ENCODE measurements around the gene PACSIN1.

PACSIN1 gene

DNA sequence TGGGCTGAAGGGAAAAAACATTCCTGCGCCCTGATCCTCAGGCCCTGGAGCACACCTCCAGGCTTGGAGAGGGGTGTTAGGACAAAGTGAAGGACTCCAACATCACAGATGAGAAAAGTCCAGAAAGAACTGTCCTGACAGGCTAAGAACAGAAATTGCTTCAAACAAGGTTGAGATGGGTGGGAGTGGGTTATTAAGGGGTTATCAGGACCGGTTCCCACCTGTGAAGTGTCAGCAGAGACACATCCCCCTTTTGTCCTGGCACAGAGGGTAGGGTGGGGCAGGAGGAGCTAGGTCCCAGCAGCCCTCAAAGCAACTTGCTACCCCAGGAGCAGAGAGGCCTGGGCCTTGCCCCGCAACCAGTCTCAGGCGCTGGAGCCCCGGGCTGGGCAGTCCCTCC is 86.7 kb downstream of the PACSIN1 start:
- Histone ChIP-seq H3K4me1 (ENCODE audit: control extremely low read depth in 1 of 4, control insufficient read depth in 4 of 4, insufficient read depth in 4 of 4, low read length in 3 of 4) (peaks cover 0 to 25% (median 17%) of the 10 kb centered on the region in 4 experiments), H3K9me3 (ENCODE audit: control extremely low read depth in 1 of 5, control insufficient read depth in 4 of 5, insufficient read depth in 2 of 5, low read depth in 1 of 5, low read length in 4 of 5) (no peaks in the 10 kb centered on the region), H3K4me3 (ENCODE audit: control insufficient read depth in 1 of 7, extremely low read depth in 1 of 7, insufficient read depth in 4 of 7, low read depth in 2 of 7, low read length in 6 of 7) (no peak overlapping the region), H3K27me3 (replicated peaks in 2 of 5; ENCODE audit: control insufficient read depth in 4 of 5, insufficient read depth in 5 of 5, low read length in 4 of 5) (no peaks in the 10 kb centered on the region), H3K36me3 (ENCODE audit: control insufficient read depth in 4 of 4, insufficient read depth in 4 of 4, low read length in 3 of 4) (no peaks in the 10 kb centered on the region), H3K27ac (ENCODE audit: insufficient read depth in 1 of 2, low read depth in 1 of 2, low read length in 2 of 2, poor library complexity in 1 of 2, severe bottlenecking in 2 of 2) (no peak overlapping the region)
- ChIA-PET CTCF (no interaction called here), POLR2A (no interaction called here)
- no peak for DNase-seq
- WGBS (ENCODE audit: insufficient coverage): 98% methylated on average over 5 of the region's 5 CpGs

- CTCF ChIA-PET: no interaction called here
- H3K36me3 ChIP-seq (ENCODE audit: control insufficient read depth in 4 of 4, insufficient read depth in 4 of 4, low read length in 3 of 4): no peaks in the 10 kb centered on the region
- H3K27ac ChIP-seq (ENCODE audit: insufficient read depth in 1 of 2, low read depth in 1 of 2, low read length in 2 of 2, poor library complexity in 1 of 2, severe bottlenecking in 2 of 2): no peak overlapping the region
- peaks cover 0 to 2% (median 0%) of the 10 kb centered on the region in 5 experiments for H3K9me3 ChIP-seq (ENCODE audit: control extremely low read depth in 1 of 5, control insufficient read depth in 4 of 5, insufficient read depth in 2 of 5, low read depth in 1 of 5, low read length in 4 of 5)
- H3K27me3 ChIP-seq (replicated peaks in 2 of 5; ENCODE audit: control insufficient read depth in 4 of 5, insufficient read depth in 5 of 5, low read length in 4 of 5): no peaks in the 10 kb centered on the region
- no peak overlapping the region for H3K4me3 ChIP-seq (ENCODE audit: control insufficient read depth in 1 of 7, extremely low read depth in 1 of 7, insufficient read depth in 4 of 7, low read depth in 2 of 7, low read length in 6 of 7)
- peaks cover 0 to 25% (median 17%) of the 10 kb centered on the region in 4 experiments for H3K4me1 ChIP-seq (ENCODE audit: control extremely low read depth in 1 of 4, control insufficient read depth in 4 of 4, insufficient read depth in 4 of 4, low read length in 3 of 4)
- POLR2A ChIA-PET: no interaction called here
- WGBS (ENCODE audit: insufficient coverage): no CpG with 5 or more reads among the region's 4 CpGs
- DNase-seq: no peak
Measured at GRCh38 chr6:34553146-34553545, 87.3 kb downstream of the PACSIN1 start.

GRCh38 chr6:34553750-34554149 is 87.9 kb downstream of the PACSIN1 start:
- ChIA-PET CTCF (no interaction called here), POLR2A (no interaction called here)
- Histone ChIP-seq H3K9me3 (ENCODE audit: control extremely low read depth in 1 of 5, control insufficient read depth in 4 of 5, insufficient read depth in 2 of 5, low read depth in 1 of 5, low read length in 4 of 5) (peaks cover 0 to 7% (median 0%) of the 10 kb centered on the region in 5 experiments), H3K27me3 (replicated peaks in 2 of 5; ENCODE audit: control insufficient read depth in 4 of 5, insufficient read depth in 5 of 5, low read length in 4 of 5) (no peaks in the 10 kb centered on the region), H3K4me1 (ENCODE audit: control extremely low read depth in 1 of 4, control insufficient read depth in 4 of 4, insufficient read depth in 4 of 4, low read length in 3 of 4) (peaks cover 0 to 25% (median 17%) of the 10 kb centered on the region in 4 experiments), H3K36me3 (ENCODE audit: control insufficient read depth in 4 of 4, insufficient read depth in 4 of 4, low read length in 3 of 4) (no peaks in the 10 kb centered on the region), H3K4me3 (ENCODE audit: control insufficient read depth in 1 of 7, extremely low read depth in 1 of 7, insufficient read depth in 4 of 7, low read depth in 2 of 7, low read length in 6 of 7) (no peak overlapping the region), H3K27ac (ENCODE audit: insufficient read depth in 1 of 2, low read depth in 1 of 2, low read length in 2 of 2, poor library complexity in 1 of 2, severe bottlenecking in 2 of 2) (no peak overlapping the region)
- 76% methylated on average over 4 of the region's 10 CpGs for WGBS (ENCODE audit: insufficient coverage)
- no peak for DNase-seq

DNA sequence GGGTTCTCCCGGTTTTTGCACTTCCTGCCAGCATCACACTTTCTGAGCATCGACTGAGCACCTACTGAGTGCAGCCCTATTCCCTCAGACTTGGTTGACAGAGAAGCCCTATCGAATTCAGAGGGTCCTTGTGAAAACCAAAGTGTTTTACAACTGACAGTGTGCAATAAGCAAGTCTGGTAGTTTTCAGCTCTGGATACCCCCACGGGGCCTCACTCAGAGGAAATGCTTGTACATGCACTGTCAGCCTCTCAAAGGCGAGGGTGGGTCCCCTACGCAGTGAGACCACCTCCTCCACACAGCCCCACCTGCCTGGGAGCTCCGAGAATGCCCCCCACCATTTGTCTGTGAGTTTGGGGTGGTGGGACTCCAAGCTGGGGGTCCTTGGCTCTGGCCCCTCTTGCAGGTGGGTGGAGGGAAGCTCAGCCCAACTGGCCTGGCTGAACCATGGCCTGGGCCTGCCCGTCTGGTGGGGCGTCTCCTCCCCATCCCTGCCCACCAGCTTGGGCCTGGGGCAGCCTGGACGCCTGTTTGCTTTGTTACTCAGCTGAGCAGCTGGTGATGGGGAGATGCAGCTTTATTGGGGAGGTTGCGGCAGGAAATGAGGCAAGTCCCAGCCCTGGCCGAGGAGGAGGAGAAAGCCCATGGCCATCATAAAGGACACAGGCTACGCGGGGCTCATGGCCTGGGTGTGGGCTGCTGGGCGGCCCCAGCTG is 88.6 kb downstream of the PACSIN1 start:
- POLR2A ChIA-PET: no interaction called here
- peaks cover 0 to 25% (median 17%) of the 10 kb centered on the region in 4 experiments for H3K4me1 ChIP-seq (ENCODE audit: control extremely low read depth in 1 of 4, control insufficient read depth in 4 of 4, insufficient read depth in 4 of 4, low read length in 3 of 4)
- CTCF ChIA-PET: interaction anchor here (1.1 to 1.4 kb wide), 4 partner anchors 9 to 54 kb away, joined by 3 to 4 read pairs (median 3); no protein-coding TSS in a partner anchor

DNA sequence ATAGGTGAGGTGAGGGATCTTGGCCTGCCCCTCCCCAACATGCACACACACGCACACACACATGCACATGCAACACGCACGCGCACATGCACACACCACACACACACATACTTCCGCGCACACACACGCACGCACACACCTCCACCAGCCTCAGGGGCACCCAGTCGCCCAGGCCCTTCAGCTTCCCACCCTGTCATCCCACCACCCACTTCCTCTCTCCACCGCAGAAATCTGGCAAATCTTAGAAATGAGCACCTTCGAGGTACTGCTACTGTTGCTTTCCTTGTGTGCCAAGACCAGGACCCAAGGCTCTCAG is 89.1 kb downstream of the PACSIN1 start:
- ChIA-PET POLR2A (no interaction called here), CTCF (interaction anchor here (1.1 to 1.4 kb wide), 4 partner anchors 9 to 54 kb away, joined by 3 to 4 read pairs (median 3); no protein-coding TSS in a partner anchor)
- WGBS (ENCODE audit: insufficient coverage): 48% methylated on average over 7 of the region's 11 CpGs
- Histone ChIP-seq H3K9me3 (ENCODE audit: control extremely low read depth in 1 of 5, control insufficient read depth in 4 of 5, insufficient read depth in 2 of 5, low read depth in 1 of 5, low read length in 4 of 5) (peaks cover 0 to 7% (median 0%) of the 10 kb centered on the region in 5 experiments), H3K27ac (ENCODE audit: insufficient read depth in 1 of 2, low read depth in 1 of 2, low read length in 2 of 2, poor library complexity in 1 of 2, severe bottlenecking in 2 of 2) (no peak overlapping the region), H3K4me1 (ENCODE audit: control extremely low read depth in 1 of 4, control insufficient read depth in 4 of 4, insufficient read depth in 4 of 4, low read length in 3 of 4) (peaks cover 0 to 25% (median 17%) of the 10 kb centered on the region in 4 experiments), H3K36me3 (ENCODE audit: control insufficient read depth in 4 of 4, insufficient read depth in 4 of 4, low read length in 3 of 4) (no peaks in the 10 kb centered on the region), H3K4me3 (ENCODE audit: control insufficient read depth in 1 of 7, extremely low read depth in 1 of 7, insufficient read depth in 4 of 7, low read depth in 2 of 7, low read length in 6 of 7) (no peak overlapping the region), H3K27me3 (replicated peaks in 2 of 5; ENCODE audit: control insufficient read depth in 4 of 5, insufficient read depth in 5 of 5, low read length in 4 of 5) (no peaks in the 10 kb centered on the region)
- DNase-seq: peak; percentile 5 to 70 (median 32)

More for the DNA sequence above, 88.6 kb downstream of the PACSIN1 start:
- no peak for DNase-seq
- Histone ChIP-seq H3K27ac (ENCODE audit: insufficient read depth in 1 of 2, low read depth in 1 of 2, low read length in 2 of 2, poor library complexity in 1 of 2, severe bottlenecking in 2 of 2) (no peak overlapping the region), H3K36me3 (ENCODE audit: control insufficient read depth in 4 of 4, insufficient read depth in 4 of 4, low read length in 3 of 4) (no peaks in the 10 kb centered on the region), H3K27me3 (replicated peaks in 2 of 5; ENCODE audit: control insufficient read depth in 4 of 5, insufficient read depth in 5 of 5, low read length in 4 of 5) (no peaks in the 10 kb centered on the region), H3K4me3 (ENCODE audit: control insufficient read depth in 1 of 7, extremely low read depth in 1 of 7, insufficient read depth in 4 of 7, low read depth in 2 of 7, low read length in 6 of 7) (no peak overlapping the region), H3K9me3 (ENCODE audit: control extremely low read depth in 1 of 5, control insufficient read depth in 4 of 5, insufficient read depth in 2 of 5, low read depth in 1 of 5, low read length in 4 of 5) (peaks cover 0 to 7% (median 0%) of the 10 kb centered on the region in 5 experiments)
- 49% methylated on average over 7 of the region's 15 CpGs for WGBS (ENCODE audit: insufficient coverage)

DNA sequence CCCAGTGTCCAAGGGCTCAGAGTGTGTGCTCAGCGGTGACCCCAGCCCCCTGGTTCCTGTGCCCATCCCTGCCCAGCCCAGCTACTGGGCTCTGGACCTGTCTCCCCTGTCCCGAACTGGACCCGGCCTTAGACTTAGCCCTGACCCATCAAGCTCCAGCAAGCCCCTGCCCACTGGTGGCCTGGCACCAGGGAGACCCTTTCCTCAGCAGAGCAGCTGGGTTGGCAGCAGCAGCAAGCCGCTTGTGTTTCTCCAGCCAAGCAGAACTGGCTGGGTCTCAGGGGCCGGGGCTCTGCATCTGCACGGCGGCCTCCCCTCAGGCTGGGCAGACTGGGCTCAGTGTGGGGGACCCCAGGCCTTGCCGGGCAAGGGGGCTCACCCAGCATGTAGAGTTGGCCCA is 89.5 kb downstream of the PACSIN1 start:
- 92% methylated on average over 8 of the region's 8 CpGs for WGBS (ENCODE audit: insufficient coverage)
- DNase-seq: no peak
- Histone ChIP-seq H3K4me3 (ENCODE audit: control insufficient read depth in 1 of 7, extremely low read depth in 1 of 7, insufficient read depth in 4 of 7, low read depth in 2 of 7, low read length in 6 of 7) (no peak overlapping the region), H3K4me1 (ENCODE audit: control extremely low read depth in 1 of 4, control insufficient read depth in 4 of 4, insufficient read depth in 4 of 4, low read length in 3 of 4) (peaks cover 0 to 25% (median 17%) of the 10 kb centered on the region in 4 experiments), H3K27me3 (replicated peaks in 2 of 5; ENCODE audit: control insufficient read depth in 4 of 5, insufficient read depth in 5 of 5, low read length in 4 of 5) (no peaks in the 10 kb centered on the region), H3K9me3 (ENCODE audit: control extremely low read depth in 1 of 5, control insufficient read depth in 4 of 5, insufficient read depth in 2 of 5, low read depth in 1 of 5, low read length in 4 of 5) (peaks cover 0 to 7% (median 0%) of the 10 kb centered on the region in 5 experiments), H3K36me3 (ENCODE audit: control insufficient read depth in 4 of 4, insufficient read depth in 4 of 4, low read length in 3 of 4) (no peaks in the 10 kb centered on the region), H3K27ac (ENCODE audit: insufficient read depth in 1 of 2, low read depth in 1 of 2, low read length in 2 of 2, poor library complexity in 1 of 2, severe bottlenecking in 2 of 2) (no peak overlapping the region)
- ChIA-PET POLR2A (no interaction called here), CTCF (interaction anchor here (1.1 to 1.4 kb wide), 6 partner anchors 10 to 54 kb away, joined by 3 to 4 read pairs (median 3); no protein-coding TSS in a partner anchor)

GRCh38 chr6:34556031-34556471 is 90.2 kb downstream of the PACSIN1 start, which contains the start of gene SPDEF:
Gene SPDEF (minus strand): TSS chr6:34556329. CDS start chr6:34544455, 11,874 bp downstream.
- Histone ChIP-seq H3K27me3 (replicated peaks in 2 of 5; ENCODE audit: control insufficient read depth in 4 of 5, insufficient read depth in 5 of 5, low read length in 4 of 5) (no peaks in the 10 kb centered on the region), H3K36me3 (ENCODE audit: control insufficient read depth in 4 of 4, insufficient read depth in 4 of 4, low read length in 3 of 4) (no peaks in the 10 kb centered on the region), H3K4me3 (ENCODE audit: control insufficient read depth in 1 of 7, extremely low read depth in 1 of 7, insufficient read depth in 4 of 7, low read depth in 2 of 7, low read length in 6 of 7) (no peak within 1 kb of the TSS), H3K4me1 (ENCODE audit: control extremely low read depth in 1 of 4, control insufficient read depth in 4 of 4, insufficient read depth in 4 of 4, low read length in 3 of 4) (peaks cover 0 to 19% (median 13%) of the 10 kb centered on the region in 4 experiments), H3K9me3 (ENCODE audit: control extremely low read depth in 1 of 5, control insufficient read depth in 4 of 5, insufficient read depth in 2 of 5, low read depth in 1 of 5, low read length in 4 of 5) (peaks cover 0 to 7% (median 0%) of the 10 kb centered on the region in 5 experiments), H3K27ac (ENCODE audit: insufficient read depth in 1 of 2, low read depth in 1 of 2, low read length in 2 of 2, poor library complexity in 1 of 2, severe bottlenecking in 2 of 2) (no peak within 1 kb of the TSS)
- WGBS (ENCODE audit: insufficient coverage): 100% methylated on average over 2 of the region's 6 CpGs
- POLR2A ChIA-PET: no interaction called here
- CTCF ChIA-PET: interaction anchor here (1.1 kb wide), 2 partner anchors 30 to 52 kb away, joined by 3 to 4 read pairs; no protein-coding TSS in a partner anchor
- DNase-seq: no peak
